G401.6 (cell line): Measurements from ENCODE around the gene CYB561.

ENCODE experiments used
- FAIRE-seq: peaks from 2 replicates; lab custom pipeline; 2012; peaks lifted over from hg19 to GRCh38; lab: Jason Lieb, UNC

Gene CYB561

GRCh38 chr17:63445954-63446752, at the start of gene CYB561:
Gene CYB561 (minus strand): TSS chr17:63446306. CDS start chr17:63437547, 8,759 bp downstream.
- FAIRE-seq, result no peak

- no peak for FAIRE-seq
These were observed 49.4 kb upstream of the CYB561 start for GRCh38 chr17:63495491-63495890.

GRCh38 chr17:63494300-63494928, 48.3 kb upstream of the CYB561 start:
- no peak for FAIRE-seq

GRCh38 chr17:63493411-63493810, 47.3 kb upstream of the CYB561 start:
- FAIRE-seq, result no peak

- FAIRE-seq, result no peak
These were observed 46.8 kb upstream of the CYB561 start for GRCh38 chr17:63492940-63493339.

- no peak for FAIRE-seq
These were observed 46.0 kb upstream of the CYB561 start for GRCh38 chr17:63491977-63492618.

GRCh38 chr17:63491413-63491812, 45.3 kb upstream of the CYB561 start:
- no peak for FAIRE-seq

- no peak for FAIRE-seq
These were observed 44.8 kb upstream of the CYB561 start for GRCh38 chr17:63490858-63491400.

GRCh38 chr17:63490329-63490728, 44.2 kb upstream of the CYB561 start:
- FAIRE-seq, result no peak

GRCh38 chr17:63489291-63489690, 43.2 kb upstream of the CYB561 start:
- FAIRE-seq, result no peak

- no peak for FAIRE-seq
These were observed 42.7 kb upstream of the CYB561 start for GRCh38 chr17:63488851-63489250.

GRCh38 chr17:63487014-63487339, 40.9 kb upstream of the CYB561 start:
- FAIRE-seq, result no peak

GRCh38 chr17:63486317-63487013, 40.4 kb upstream of the CYB561 start:
- no peak for FAIRE-seq

GRCh38 chr17:63483655-63484575, 37.8 kb upstream of the CYB561 start:
- no peak for FAIRE-seq

GRCh38 chr17:63483038-63483437, 36.9 kb upstream of the CYB561 start:
- FAIRE-seq, result no peak

GRCh38 chr17:63482509-63482908, 36.4 kb upstream of the CYB561 start:
- no peak for FAIRE-seq

GRCh38 chr17:63481488-63481870, 35.4 kb upstream of the CYB561 start:
- no peak for FAIRE-seq

- FAIRE-seq, result no peak
These were observed 34.9 kb upstream of the CYB561 start for GRCh38 chr17:63480826-63481487.

- FAIRE-seq, result no peak
These were observed 34.2 kb upstream of the CYB561 start for GRCh38 chr17:63480192-63480784.

- FAIRE-seq, result no peak
These were observed 33.5 kb upstream of the CYB561 start for GRCh38 chr17:63479495-63480184.
